HG02763 (cell line): ENCODE measurements around the gene SYT2.

Source experiments
- ATAC-seq: cut with Tn5 transposase; IDR thresholded peaks from one replicate; pipeline ENCODE4 v1.9.1; 2021; ENCODE audit warnings: mild to moderate bottlenecking, moderate library complexity; ENCODE audit not compliant: unreplicated experiment

Gene SYT2

GRCh38 chr1:202706851-202707250 is 3.4 kb downstream of the SYT2 start:
- ATAC-seq = no peak

GRCh38 chr1:202704601-202705000 is 5.7 kb downstream of the SYT2 start:
- no peak for ATAC-seq

GRCh38 chr1:202703191-202703590 is 7.1 kb downstream of the SYT2 start:
- ATAC-seq = no peak

- no peak for ATAC-seq
These were observed 8.2 kb downstream of the SYT2 start for GRCh38 chr1:202702088-202702487.

- ATAC-seq = no peak
These were observed 9.1 kb downstream of the SYT2 start for GRCh38 chr1:202701200-202701599.

- ATAC-seq = no peak
These were observed 10.2 kb downstream of the SYT2 start for GRCh38 chr1:202700061-202700460.

GRCh38 chr1:202698276-202698675 is 12.0 kb downstream of the SYT2 start:
- ATAC-seq = no peak

- ATAC-seq = no peak
These were observed 13.2 kb downstream of the SYT2 start for GRCh38 chr1:202697038-202697437.

GRCh38 chr1:202694314-202694713 is 15.9 kb downstream of the SYT2 start:
- no peak for ATAC-seq

- ATAC-seq = no peak
These were observed 17.2 kb downstream of the SYT2 start for GRCh38 chr1:202692959-202693555.

GRCh38 chr1:202691816-202692215 is 18.4 kb downstream of the SYT2 start:
- ATAC-seq = no peak

GRCh38 chr1:202689493-202690342 is 20.5 kb downstream of the SYT2 start:
- no peak for ATAC-seq

GRCh38 chr1:202689082-202689481 is 21.2 kb downstream of the SYT2 start:
- ATAC-seq = no peak

GRCh38 chr1:202688401-202688800 is 21.9 kb downstream of the SYT2 start:
- no peak for ATAC-seq

- ATAC-seq = no peak
These were observed 22.5 kb downstream of the SYT2 start for GRCh38 chr1:202687798-202688197.

GRCh38 chr1:202687370-202687769 is 22.9 kb downstream of the SYT2 start:
- ATAC-seq = no peak

GRCh38 chr1:202685641-202686040 is 24.6 kb downstream of the SYT2 start:
- no peak for ATAC-seq

- no peak for ATAC-seq
These were observed 25.5 kb downstream of the SYT2 start for GRCh38 chr1:202684716-202685115.

GRCh38 chr1:202683029-202683428 is 27.2 kb downstream of the SYT2 start:
- ATAC-seq = no peak

- ATAC-seq = no peak
These were observed 27.8 kb downstream of the SYT2 start for GRCh38 chr1:202682477-202682876.

GRCh38 chr1:202681736-202682420 is 28.4 kb downstream of the SYT2 start:
- ATAC-seq = no peak
